Tibial nerve (tissue), 4 donors: ENCODE measurements around the gene ZNF496. TPM values are rescaled to one million over a fixed set of nuclear protein-coding genes. Genes with fewer than 3 reads are reported as not detected.

ENCODE experiments used
- DNase-seq, 2 donors: peaks; one replicate each; pipeline ENCODE4 v3.0.0-alpha.2; 2019; ENCODE audit warnings: low spot score in 2 of 2
- H3K27ac ChIP-seq, 4 donors: fragments of 200-600 bp; sonication (generic) in 3 of 4; one replicate each; pipeline ENCODE4 v1.5.1; 2017 to 2019; ENCODE audit warnings: mild to moderate bottlenecking in 1 of 4
- H3K27me3 ChIP-seq, 2 donors: fragments of 200-600 bp; sonication (generic) in 1 of 2; one replicate each; pipeline versions ENCODE4 v1.5.1 to v1.6.0; 2017 to 2019
- H3K36me3 ChIP-seq, 3 donors: fragments of 200-600 bp; sonication (generic); one replicate each; pipeline ENCODE4 v1.5.1; 2018 to 2019
- H3K4me1 ChIP-seq, 4 donors: fragments of 200-600 bp; sonication (generic) in 3 of 4; one replicate each; pipeline ENCODE4 v1.5.1; 2017 to 2019
- H3K4me3 ChIP-seq, 4 donors: fragments of 200-600 bp; sonication (generic) in 3 of 4; one replicate each; pipeline ENCODE4 v1.5.1; 2017 to 2019; ENCODE audit warnings: mild to moderate bottlenecking in 1 of 4, moderate library complexity in 1 of 4
- H3K9me3 ChIP-seq, 4 donors: fragments of 200-600 bp; sonication (generic) in 3 of 4; one replicate each; pipeline ENCODE4 v1.5.1; 2017 to 2019
- CTCF ChIP-seq, 5 experiments: fragments of 200-600 bp in 3 of 5; fragments of 450-650 bp in 2 of 5; sonication (generic) in 3 of 5; IDR thresholded peaks; one replicate each; pipeline ENCODE4 v1.5.1; 2016 to 2019; ENCODE audit warnings: antibody characterized with exemption in 5 of 5, mild to moderate bottlenecking in 3 of 5, moderate library complexity in 2 of 5
- EP300 ChIP-seq, 2 donors: sonication (generic); formaldehyde crosslinking; IDR thresholded peaks; one replicate each; pipeline ENCODE4 v1.6.1; 2017; ENCODE audit warnings: antibody characterized with exemption in 2 of 2, mild to moderate bottlenecking in 1 of 2
- POLR2A ChIP-seq, 2 donors: fragments of 450-650 bp; IDR thresholded peaks; one replicate each; pipeline ENCODE4 v1.6.1; 2017; ENCODE audit warnings: antibody characterized with exemption in 2 of 2, mild to moderate bottlenecking in 2 of 2, moderate library complexity in 2 of 2
- WGBS, 2 donors: methylation state at CpG; one replicate each; pipeline ENCODE4 v1.1.5; 2018; 5-methylcytosine and 5-hydroxymethylcytosine counted together
- total RNA-seq, 4 donors: library from RNA; depleted of rRNA; stranded (reverse); fragments of >200 nt; gene quantifications; one replicate each; pipeline ENCODE4 v1.1.0, GENCODE V29; 2016

Gene ZNF496
- total RNA-seq, 4 donors from 2014 or later, result 37.5 to 60.6 (median 51.6) TPM

- no peak overlapping the region for H3K4me3 ChIP-seq
- DNase-seq, result no peak
- peaks cover 0 to 78% (median 3%) of the 10 kb centered on the region in 3 donors for H3K36me3 ChIP-seq
- no peaks in the 10 kb centered on the region for H3K9me3 ChIP-seq
- no peak overlapping the region for H3K27ac ChIP-seq
- H3K27me3 ChIP-seq, result no peaks in the 10 kb centered on the region
- TF ChIP-seq EP300 (IDR thresholded peaks at IDR 0.05) (no peak), POLR2A (IDR thresholded peaks at IDR 0.05) (no peak)
- peaks cover 0 to 19% (median 12%) of the 10 kb centered on the region in 4 donors for H3K4me1 ChIP-seq
- WGBS, 2 donors, result 82% methylated on average over 8 of the region's 8 CpGs
Measured at GRCh38 chr1:247326411-247327130, 5.1 kb downstream of the ZNF496 start.

- 76 to 79% methylated on average over 2 of the region's 2 CpGs for WGBS, 2 donors
- no peak for DNase-seq
- Histone ChIP-seq H3K27ac (no peak overlapping the region), H3K27me3 (no peaks in the 10 kb centered on the region), H3K9me3 (no peaks in the 10 kb centered on the region), H3K4me1 (peaks cover 0 to 8% (median under 1%) of the 10 kb centered on the region in 4 donors), H3K4me3 (no peak overlapping the region), H3K36me3 (peaks cover 0 to 95% (median 3%) of the 10 kb centered on the region in 3 donors)
- TF ChIP-seq EP300 (IDR thresholded peaks at IDR 0.05) (no peak), CTCF (IDR thresholded peaks at IDR 0.05) (no peak), POLR2A (IDR thresholded peaks at IDR 0.05) (no peak)
Measured at GRCh38 chr1:247324923-247325322, 6.7 kb downstream of the ZNF496 start.

GRCh38 chr1:247324204-247324787, 7.4 kb downstream of the ZNF496 start:
- no peaks in the 10 kb centered on the region for H3K9me3 ChIP-seq
- no peaks in the 10 kb centered on the region for H3K27me3 ChIP-seq
- no peak for DNase-seq
- no peak overlapping the region for H3K4me3 ChIP-seq
- TF ChIP-seq EP300 (IDR thresholded peaks at IDR 0.05) (no peak), POLR2A (IDR thresholded peaks at IDR 0.05) (no peak), CTCF (IDR thresholded peaks at IDR 0.05) (no peak)
- H3K36me3 ChIP-seq, result peaks cover 0 to 97% (median 3%) of the 10 kb centered on the region in 3 donors
- no peak overlapping the region for H3K27ac ChIP-seq
- H3K4me1 ChIP-seq, result peaks cover 0 to 4% (median 0%) of the 10 kb centered on the region in 4 donors
- 91 to 96% methylated on average over 1 of the region's 1 CpG for WGBS, 2 donors

- no peak for DNase-seq
- no peak for TF ChIP-seq EP300 (IDR thresholded peaks at IDR 0.05)
- TF ChIP-seq POLR2A (IDR thresholded peaks at IDR 0.05), result no peak
- TF ChIP-seq CTCF (IDR thresholded peaks at IDR 0.05), result no peak
- Histone ChIP-seq H3K27ac (no peak overlapping the region), H3K27me3 (no peaks in the 10 kb centered on the region), H3K9me3 (no peaks in the 10 kb centered on the region), H3K36me3 (peaks cover 0 to 89% (median under 1%) of the 10 kb centered on the region in 3 donors), H3K4me1 (no peaks in the 10 kb centered on the region), H3K4me3 (no peak overlapping the region)
- 77 to 79% methylated on average over 12 of the region's 12 CpGs for WGBS, 2 donors
Measured at GRCh38 chr1:247322849-247323586, 8.6 kb downstream of the ZNF496 start.

- peaks cover 0 to 85% (median 0%) of the 10 kb centered on the region in 3 donors for H3K36me3 ChIP-seq
- no peak overlapping the region for H3K4me3 ChIP-seq
- no peaks in the 10 kb centered on the region for H3K9me3 ChIP-seq
- H3K27me3 ChIP-seq, result no peaks in the 10 kb centered on the region
- TF ChIP-seq POLR2A (IDR thresholded peaks at IDR 0.05), result no peak
- TF ChIP-seq CTCF (IDR thresholded peaks at IDR 0.05), result no peak
- TF ChIP-seq EP300 (IDR thresholded peaks at IDR 0.05), result no peak
- WGBS, 2 donors, result 84 to 89% methylated on average over 7 of the region's 7 CpGs
- no peaks in the 10 kb centered on the region for H3K4me1 ChIP-seq
- no peak overlapping the region for H3K27ac ChIP-seq
- no peak for DNase-seq
Measured at GRCh38 chr1:247322442-247322841, 9.2 kb downstream of the ZNF496 start.
